GM12873 (cell line): ENCODE results near the gene FREM1.

ENCODE experiments used
- CTCF ChIP-seq: IDR thresholded peaks from 2 replicates; pipeline ENCODE4 v1.5.1; 2012; ENCODE audit warnings: low read depth, mild to moderate bottlenecking, moderate library complexity, low read length, control low read depth; ENCODE audit not compliant: insufficient read depth; ENCODE audit errors: missing control alignments

Gene FREM1

DNA sequence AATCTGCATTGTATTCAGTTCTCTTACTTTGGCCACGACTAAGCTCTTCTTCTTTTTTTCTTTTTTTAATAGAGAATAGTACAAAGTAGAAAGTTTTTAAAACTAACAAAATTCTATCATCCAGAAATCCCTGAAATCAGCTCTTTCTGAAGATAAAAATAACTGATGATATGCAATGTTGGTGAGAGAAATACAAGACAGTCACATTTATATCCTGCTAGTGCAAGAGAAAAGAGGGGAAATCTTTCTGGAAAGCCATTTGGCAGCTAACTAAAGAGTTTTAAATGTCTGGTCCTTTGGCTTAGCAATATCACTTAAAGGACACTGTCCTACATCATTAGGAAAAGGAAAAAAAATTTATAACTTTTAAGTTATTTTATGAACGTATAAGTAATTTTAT is 27.0 kb upstream of the FREM1 start:
- TF ChIP-seq CTCF: no peak

DNA sequence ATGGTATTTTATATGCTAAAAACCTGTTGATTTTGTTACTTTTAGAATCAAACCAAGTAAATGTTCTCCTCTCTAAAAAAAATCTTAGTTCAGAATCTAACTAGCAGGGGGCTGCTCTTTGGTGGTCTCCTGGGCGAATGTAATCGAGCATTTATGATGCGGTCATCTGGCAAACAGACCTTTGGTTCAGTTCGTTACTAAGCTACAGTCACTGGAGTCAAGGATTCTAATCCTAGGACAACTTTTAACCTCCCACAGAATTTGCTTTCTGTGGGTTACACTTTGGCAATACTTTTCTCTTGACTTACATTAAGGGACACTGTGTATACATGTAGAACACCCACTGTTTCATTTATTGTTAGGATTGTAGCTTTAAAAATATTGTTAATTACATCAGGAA is 26.3 kb upstream of the FREM1 start:
- no peak for TF ChIP-seq CTCF

DNA sequence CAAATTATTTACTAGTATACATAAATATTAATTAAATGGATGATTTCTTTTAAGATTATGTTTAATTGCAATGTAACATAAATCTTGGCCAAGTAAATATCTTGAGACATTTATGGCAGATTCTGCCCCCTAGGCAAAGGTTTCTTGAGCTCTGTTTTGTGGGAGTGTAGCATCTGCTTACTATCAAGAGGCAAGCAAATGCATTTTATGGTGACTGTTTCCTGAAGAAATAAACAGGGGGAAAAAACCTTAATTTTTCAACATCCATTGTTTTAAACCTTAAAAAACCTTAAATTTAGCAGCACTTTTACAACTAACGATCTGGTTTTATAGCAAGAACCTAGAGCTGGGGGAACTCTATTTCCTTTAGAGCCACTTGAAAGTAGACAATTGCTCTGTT is 25.7 kb upstream of the FREM1 start:
- TF ChIP-seq CTCF: no peak

DNA sequence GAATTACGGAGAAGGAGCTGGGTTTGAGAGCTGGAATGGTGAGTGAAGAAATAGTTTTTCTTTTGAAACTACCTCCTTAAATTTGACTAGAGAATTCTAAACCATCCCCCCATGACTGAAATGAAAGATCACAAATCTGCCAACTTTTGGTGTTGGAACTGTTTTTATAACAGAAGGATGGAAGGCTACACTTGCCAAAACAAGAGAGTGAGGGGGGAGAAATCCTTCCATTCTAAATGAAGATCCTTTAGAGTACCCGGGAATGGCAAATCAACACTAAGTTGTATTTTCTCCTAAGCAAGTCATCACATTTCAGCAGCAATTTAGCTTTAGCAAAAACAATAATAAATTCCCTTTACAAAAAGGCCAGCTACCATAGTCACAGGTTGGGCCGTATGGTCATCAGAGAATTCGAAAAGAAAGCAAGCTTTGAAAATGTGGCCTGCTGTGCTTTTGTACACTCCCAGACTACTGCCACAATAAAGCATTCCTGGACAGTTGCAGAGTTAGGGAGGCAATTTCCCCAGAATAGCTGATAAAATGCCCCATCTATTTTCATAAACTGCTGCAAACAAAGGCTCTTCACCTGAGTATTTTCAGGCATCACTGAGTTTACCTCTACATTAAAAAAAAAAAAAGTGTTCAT is 25.0 kb upstream of the FREM1 start:
- TF ChIP-seq CTCF: no peak

- TF ChIP-seq CTCF: no peak
Measured at GRCh38 chr9:14932641-14933040, 22.4 kb upstream of the FREM1 start.

- TF ChIP-seq CTCF: no peak
Measured at GRCh38 chr9:14932231-14932630, 22.0 kb upstream of the FREM1 start.

GRCh38 chr9:14926941-14927624 is 16.9 kb upstream of the FREM1 start:
- no peak for TF ChIP-seq CTCF
